A673 (cell line): ENCODE measurements around the gene PAQR5. TPM values are rescaled to one million over a fixed set of nuclear protein-coding genes. Genes with fewer than 3 reads are reported as not detected.

Experiments used
- BruUV-seq: library from RNA; stranded (reverse); fragments of 400-500 nt; replicated peaks from 2 replicates; lab custom pipeline; 2021; lab: Mats Ljungman, UMichigan
- CTCF ChIA-PET: fragments of 300-600 bp; sonication (Branson Sonifier 250); formaldehyde crosslinking; loops from one replicate; lab custom pipeline; 2022; ENCODE audit warnings: antibody characterized with exemption; lab: Charles Lee
- POLR2A ChIA-PET: fragments of 300-600 bp; sonication (Branson Sonifier 250); formaldehyde crosslinking; loops from one replicate; lab custom pipeline; 2022; ENCODE audit warnings: antibody characterized with exemption; ENCODE audit not compliant: low non-redundant PET; lab: Charles Lee
- DNase-seq: peaks from one replicate; pipeline ENCODE4 v3.0.0-alpha.2; 2015; ENCODE audit warnings: low spot score
- H3K27ac ChIP-seq: fragments of 200-600 bp; sonication (generic); 2 replicates; pipeline ENCODE4 v1.5.1; 2016; ENCODE audit warnings: mixed run types, low read depth, mild to moderate bottlenecking, mixed read lengths, antibody characterized with exemption, low read length; ENCODE audit not compliant: poor library complexity, severe bottlenecking
- H3K27me3 ChIP-seq: fragments of 200-600 bp; sonication (generic); replicated peaks from 2 replicates; pipeline ENCODE4 v1.6.1; 2017; ENCODE audit warnings: mixed run types, low read depth, mild to moderate bottlenecking, mixed read lengths, antibody characterized with exemption, low read length; ENCODE audit not compliant: insufficient read depth, poor library complexity
- H3K36me3 ChIP-seq: fragments of 200-600 bp; sonication (generic); 2 replicates; pipeline ENCODE4 v1.6.1; 2016; ENCODE audit warnings: mixed run types, mild to moderate bottlenecking, mixed read lengths, antibody characterized with exemption, low read length; ENCODE audit not compliant: insufficient read depth, poor library complexity, severe bottlenecking
- H3K4me1 ChIP-seq: fragments of 200-600 bp; sonication (generic); 2 replicates; pipeline ENCODE4 v1.6.1; 2017; ENCODE audit warnings: mixed run types, mild to moderate bottlenecking, mixed read lengths, antibody characterized with exemption, low read length; ENCODE audit not compliant: insufficient read depth, poor library complexity, severe bottlenecking
- H3K4me3 ChIP-seq: fragments of 200-600 bp; sonication (generic); 2 replicates; pipeline ENCODE4 v1.5.1; 2016; ENCODE audit warnings: low read depth, mixed run types, mild to moderate bottlenecking, mixed read lengths, low read length; ENCODE audit not compliant: poor library complexity, severe bottlenecking
- H3K9me3 ChIP-seq: fragments of 200-600 bp; sonication (generic); 2 replicates; pipeline ENCODE4 v1.6.1; 2016; ENCODE audit warnings: mixed run types, low read depth, mild to moderate bottlenecking, mixed read lengths, antibody characterized with exemption, low read length; ENCODE audit not compliant: poor library complexity, severe bottlenecking
- CTCF ChIP-seq: fragments of 300-800, 200-600 bp; sonication (generic); conservative IDR thresholded peaks from 2 replicates; pipeline ENCODE4 v1.5.1; 2017; ENCODE audit warnings: low read depth, mild to moderate bottlenecking, antibody characterized with exemption, low read length, moderate library complexity, mixed read lengths
- EZH2 ChIP-seq: fragments of 200-600 bp; sonication (generic); IDR thresholded peaks from 2 replicates; pipeline ENCODE4 v1.6.1; 2017; ENCODE audit warnings: borderline replicate concordance, low read depth, mild to moderate bottlenecking, mixed read lengths, antibody characterized with exemption, low read length; ENCODE audit not compliant: poor library complexity, severe bottlenecking
- intact Hi-C: fragments of 100-400 bp; cut with micrococcal nuclease; formaldehyde crosslinking; loops from one replicate; pipeline ENCODE4 v1.10.0; 2022; ENCODE audit not compliant: unreplicated experiment
- total RNA-seq: library from RNA; stranded (reverse); gene quantifications from 2 replicates; pipeline ENCODE4 v1.2.3, GENCODE V29; 2021

PAQR5 gene
- total RNA-seq, 1 experiment from 2014 or later, result 19.1 TPM

GRCh38 chr15:69424748-69425413 lies 126.2 kb downstream of the PAQR5 start:
- no peak for DNase-seq
- no peaks in the 10 kb centered on the region for H3K4me1 ChIP-seq
- no peak overlapping the region for H3K4me3 ChIP-seq
- ChIA-PET POLR2A (no interaction called here), CTCF (no interaction called here)
- intact Hi-C loops, result no loop called here
- no peak overlapping the region for H3K27ac ChIP-seq
- no TSS peak for BruUV-seq
- no peak for TF ChIP-seq CTCF
- TF ChIP-seq EZH2, result no peak
- H3K27me3 ChIP-seq, result no peaks in the 10 kb centered on the region
- H3K36me3 ChIP-seq, result peaks cover 99% of the 10 kb centered on the region
- no peaks in the 10 kb centered on the region for H3K9me3 ChIP-seq

GRCh38 chr15:69433831-69434230 lies 135.1 kb downstream of the PAQR5 start:
- BruUV-seq, result no TSS peak
- no peak overlapping the region for H3K4me3 ChIP-seq
- peaks cover 98% of the 10 kb centered on the region for H3K36me3 ChIP-seq
- ChIA-PET CTCF (no interaction called here), POLR2A (no interaction called here)
- no peak overlapping the region for H3K27ac ChIP-seq
- no peaks in the 10 kb centered on the region for H3K27me3 ChIP-seq
- DNase-seq, result no peak
- no peaks in the 10 kb centered on the region for H3K4me1 ChIP-seq
- H3K9me3 ChIP-seq, result no peaks in the 10 kb centered on the region
- intact Hi-C loops, result no loop called here
- TF ChIP-seq CTCF (no peak), EZH2 (no peak)

- H3K27me3 ChIP-seq, result no peaks in the 10 kb centered on the region
- CTCF ChIA-PET, result no interaction called here
- POLR2A ChIA-PET, result no interaction called here
These were observed 135.5 kb downstream of the PAQR5 start for GRCh38 chr15:69434238-69434637.

More at GRCh38 chr15:69434238-69434637, 135.5 kb downstream of the PAQR5 start:
- Histone ChIP-seq H3K4me1 (no peaks in the 10 kb centered on the region), H3K36me3 (peaks cover 98% of the 10 kb centered on the region), H3K27ac (no peak overlapping the region), H3K4me3 (no peak overlapping the region), H3K9me3 (no peaks in the 10 kb centered on the region)
- BruUV-seq, result no TSS peak
- no peak for TF ChIP-seq CTCF
- TF ChIP-seq EZH2, result no peak
- DNase-seq, result no peak
- intact Hi-C loops, result no loop called here
